PC-9 (cell line): ENCODE data around the gene ALS2. TPM values are rescaled to one million over a fixed set of nuclear protein-coding genes. Genes with fewer than 3 reads are reported as not detected.

Experiments
- BruUV-seq: library from RNA; stranded (reverse); fragments of 400-500 nt; replicated peaks from 2 replicates; lab custom pipeline; 2021; lab: Mats Ljungman, UMichigan
- CTCF ChIA-PET: fragments of 300-600 bp; sonication (Branson Sonifier 250); formaldehyde crosslinking; loops from one replicate; lab custom pipeline; 2022; ENCODE audit warnings: antibody characterized with exemption; lab: Charles Lee
- POLR2A ChIA-PET: fragments of 300-600 bp; sonication (Branson Sonifier 250); formaldehyde crosslinking; loops from one replicate; lab custom pipeline; 2022; ENCODE audit warnings: antibody characterized with exemption; ENCODE audit not compliant: unreplicated experiment; lab: Charles Lee
- DNase-seq, 2 experiments: peaks; one replicate each; pipeline versions ENCODE4 v3.0.0 to v3.0.0-alpha.2; 2015 to 2022; ENCODE audit warnings: mixed read lengths in 1 of 2
- H2AFZ ChIP-seq: fragments of 200-600 bp; sonication (generic); 2 replicates; pipeline ENCODE4 v1.8.1; 2017; ENCODE audit warnings: antibody characterized with exemption
- H3F3A ChIP-seq: fragments of 200-600 bp; sonication (generic); 2 replicates; pipeline ENCODE4 v1.8.1; 2017; ENCODE audit warnings: antibody characterized with exemption, mild to moderate bottlenecking, low read depth; ENCODE audit not compliant: insufficient read depth
- H3K27ac ChIP-seq: fragments of 200-600 bp; sonication (generic); 2 replicates; pipeline ENCODE4 v1.6.1; 2016; ENCODE audit warnings: mixed run types
- H3K27me3 ChIP-seq: fragments of 200-600 bp; sonication (generic); 2 replicates; pipeline ENCODE4 v1.6.1; 2016; ENCODE audit warnings: low read depth, mixed run types; ENCODE audit not compliant: insufficient read depth
- H3K36me3 ChIP-seq: fragments of 200-600 bp; sonication (generic); 2 replicates; pipeline ENCODE4 v1.6.1; 2016; ENCODE audit warnings: low read depth, mixed run types
- H3K4me1 ChIP-seq: fragments of 200-600 bp; sonication (generic); replicated peaks from 2 replicates; pipeline ENCODE4 v1.6.1; 2016; ENCODE audit warnings: mixed run types; ENCODE audit not compliant: insufficient read depth
- H3K4me2 ChIP-seq: fragments of 200-600 bp; sonication (generic); 2 replicates; pipeline ENCODE4 v1.6.1; 2017; ENCODE audit warnings: mixed run types
- H3K4me3 ChIP-seq: fragments of 200-600 bp; sonication (generic); 2 replicates; pipeline ENCODE4 v1.6.1; 2016; ENCODE audit warnings: mixed run types
- H3K79me2 ChIP-seq: fragments of 200-600 bp; sonication (generic); 2 replicates; pipeline ENCODE4 v1.6.1; 2017; ENCODE audit warnings: low read depth, mixed run types
- H3K9me2 ChIP-seq: fragments of 200-600 bp; sonication (generic); 2 replicates; pipeline ENCODE4 v1.8.1; 2017; ENCODE audit warnings: mild to moderate bottlenecking; ENCODE audit not compliant: insufficient read depth
- H3K9me3 ChIP-seq: fragments of 200-600 bp; sonication (generic); 2 replicates; pipeline ENCODE4 v1.8.1; 2016; ENCODE audit warnings: low read depth; ENCODE audit not compliant: insufficient read depth
- H4K20me1 ChIP-seq: fragments of 200-600 bp; sonication (generic); 2 replicates; pipeline ENCODE4 v1.8.1; 2017; ENCODE audit not compliant: insufficient read depth
- CTCF ChIP-seq: fragments of 200-600 bp; sonication (generic); conservative IDR thresholded peaks from 2 replicates; pipeline ENCODE4 v1.6.1; 2017; ENCODE audit warnings: mixed run types, antibody characterized with exemption, mild to moderate bottlenecking, moderate library complexity
- EZH2 ChIP-seq: fragments of 200-600 bp; sonication (generic); IDR thresholded peaks from 2 replicates; pipeline ENCODE4 v1.8.0; 2017; ENCODE audit warnings: antibody characterized with exemption, low read depth
- intact Hi-C: fragments of 100-400 bp; cut with micrococcal nuclease; formaldehyde crosslinking; loops from one replicate; pipeline ENCODE4 v1.10.0; 2022; ENCODE audit not compliant: unreplicated experiment
- total RNA-seq: library from RNA; stranded (reverse); gene quantifications from 2 replicates; pipeline ENCODE4 v1.2.3, GENCODE V29; 2021

The ALS2 gene
- total RNA-seq, 1 experiment from 2014 or later: 27.6 TPM

- BruUV-seq: no TSS peak
- H3K4me2 ChIP-seq: no peak overlapping the region
- peaks cover 2% of the 10 kb centered on the region; the same call in 1 of the 2 replicates for H3K4me1 ChIP-seq
- intact Hi-C loops: no loop called here
- H3F3A ChIP-seq: peaks cover 2% of the 10 kb centered on the region; the same call in 1 of the 2 replicates
- no peak for TF ChIP-seq CTCF
- TF ChIP-seq EZH2: no peak
- H3K36me3 ChIP-seq: peaks cover 22% of the 10 kb centered on the region
- no peak overlapping the region for H2AFZ ChIP-seq
- no peak for DNase-seq
- CTCF ChIA-PET: no interaction called here
- no peaks in the 10 kb centered on the region for H3K9me2 ChIP-seq
- no peaks in the 10 kb centered on the region for H3K79me2 ChIP-seq
- no peaks in the 10 kb centered on the region for H4K20me1 ChIP-seq
- POLR2A ChIA-PET: no interaction called here
- no peak overlapping the region for H3K27ac ChIP-seq
- no peaks in the 10 kb centered on the region for H3K9me3 ChIP-seq
- H3K4me3 ChIP-seq: no peak overlapping the region
- no peaks in the 10 kb centered on the region for H3K27me3 ChIP-seq
Measured at GRCh38 chr2:201704536-201704935, 76.2 kb downstream of the ALS2 start.

- intact Hi-C loops: no loop called here
- H3K27me3 ChIP-seq: no peaks in the 10 kb centered on the region
- H3K4me2 ChIP-seq: no peak overlapping the region
- no TSS peak for BruUV-seq
- no peak overlapping the region for H3K27ac ChIP-seq
- no peak for TF ChIP-seq EZH2
- no peak for TF ChIP-seq CTCF
- peaks cover 20% of the 10 kb centered on the region; the same call in 1 of the 2 replicates for H3F3A ChIP-seq
- no peak overlapping the region for H2AFZ ChIP-seq
- no peaks in the 10 kb centered on the region for H3K79me2 ChIP-seq
- no peak for DNase-seq
- H3K36me3 ChIP-seq: peaks cover 20% of the 10 kb centered on the region
- H3K4me1 ChIP-seq: peaks cover 26% of the 10 kb centered on the region
- H3K9me2 ChIP-seq: no peaks in the 10 kb centered on the region
- no peak overlapping the region for H3K4me3 ChIP-seq
- no peaks in the 10 kb centered on the region for H3K9me3 ChIP-seq
- POLR2A ChIA-PET: no interaction called here
- CTCF ChIA-PET: interaction anchor here (0.6 kb wide), 1 partner anchor 482 kb away, joined by 5 read pairs; no protein-coding TSS in a partner anchor
- no peaks in the 10 kb centered on the region for H4K20me1 ChIP-seq
Measured at GRCh38 chr2:201701646-201702045, 79.1 kb downstream of the ALS2 start.

- ChIA-PET CTCF (no interaction called here), POLR2A (no interaction called here)
- Histone ChIP-seq H3K4me1 (peaks cover 35% of the 10 kb centered on the region), H2AFZ (no peak overlapping the region), H3F3A (peaks cover 20% of the 10 kb centered on the region; the same call in 1 of the 2 replicates), H3K27ac (no peak overlapping the region), H3K27me3 (no peaks in the 10 kb centered on the region), H3K4me3 (no peak overlapping the region), H4K20me1 (no peaks in the 10 kb centered on the region), H3K9me2 (no peaks in the 10 kb centered on the region), H3K79me2 (no peaks in the 10 kb centered on the region), H3K4me2 (peak overlapping the region; percentile 31; the same call in 1 of the 2 replicates), H3K9me3 (no peaks in the 10 kb centered on the region), H3K36me3 (peaks cover 11% of the 10 kb centered on the region)
- intact Hi-C loops: no loop called here
- BruUV-seq: no TSS peak
- TF ChIP-seq CTCF (no peak), EZH2 (no peak)
- no peak for DNase-seq
Measured at GRCh38 chr2:201699416-201699815, 81.3 kb downstream of the ALS2 start.
